ENCODE results near the gene M1AP.

M1AP gene

GRCh38 chr2:74583504-74583903, 64.6 kb downstream of the M1AP start:
- H2AK5ac ChIP-seq (ENCODE audit: low read depth, low read length), result no peak overlapping the region
- H3K14ac ChIP-seq (ENCODE audit: low read length), result no peak overlapping the region
- peak; percentile 27 for DNase-seq (ENCODE audit: low spot score)

GRCh38 chr2:74582184-74582583, 65.9 kb downstream of the M1AP start:
- H3K79me1 ChIP-seq (ENCODE audit: low read depth, low read length), result no peaks in the 10 kb centered on the region
- no peaks in the 10 kb centered on the region for H3K36me3 ChIP-seq (replicated peaks in 1 of 2; ENCODE audit: control insufficient read depth in 2 of 2, insufficient read depth in 2 of 2, low read length in 2 of 2)
- H2AFZ ChIP-seq (ENCODE audit: low read length), result no peak overlapping the region
- H3K23ac ChIP-seq (ENCODE audit: low read depth, low read length, poor library complexity), result no peak overlapping the region
- H2BK120ac ChIP-seq (ENCODE audit: low read depth, low read length), result no peak overlapping the region
- no peak overlapping the region for H3K27ac ChIP-seq (replicated peaks; ENCODE audit: low read length)
- H3K4ac ChIP-seq (ENCODE audit: low read length), result no peak overlapping the region
- WGBS, 2 donors (ENCODE audit: extremely low coverage in 2 of 2, insufficient read length in 2 of 2, insufficient replicate concordance in 1 of 2), result no CpG with 5 or more reads among the region's 2 CpGs
- no peak overlapping the region for H2BK15ac ChIP-seq (ENCODE audit: low read length)
- peaks cover 3 to 4% of the 10 kb centered on the region in 2 donors for H3K4me1 ChIP-seq (ENCODE audit: control insufficient read depth in 2 of 2, insufficient read depth in 1 of 2, low read depth in 1 of 2, low read length in 2 of 2)
- H4K91ac ChIP-seq (ENCODE audit: low read depth, low read length, poor library complexity), result no peak overlapping the region
- no peak overlapping the region for H4K8ac ChIP-seq (ENCODE audit: low read depth, low read length)
- no peak overlapping the region for H2BK5ac ChIP-seq (ENCODE audit: low read length)
- no peak overlapping the region for H3K18ac ChIP-seq (ENCODE audit: low read length)
- no peak overlapping the region for H2AK5ac ChIP-seq (ENCODE audit: low read depth, low read length)
- H3K4me2 ChIP-seq (ENCODE audit: insufficient read depth, low read length, poor library complexity, severe bottlenecking), result no peak overlapping the region
- H3K14ac ChIP-seq (ENCODE audit: low read length), result no peak overlapping the region
- H3K27me3 ChIP-seq (ENCODE audit: control insufficient read depth in 3 of 3, insufficient read depth in 3 of 3, low read depth in 1 of 3, low read length in 3 of 3), result peaks cover 0 to 28% (median 0%) of the 10 kb centered on the region in 3 experiments
- H3K9ac ChIP-seq (ENCODE audit: low read depth, low read length, poor library complexity), result no peak overlapping the region
- H3K9me3 ChIP-seq (replicated peaks in 1 of 2; ENCODE audit: control insufficient read depth in 2 of 2, insufficient read depth in 1 of 2, low read depth in 1 of 2, low read length in 2 of 2), result no peaks in the 10 kb centered on the region
- H2BK12ac ChIP-seq (ENCODE audit: low read length), result no peak overlapping the region
- no peak for DNase-seq (ENCODE audit: low spot score)
- H3K4me3 ChIP-seq (ENCODE audit: low read length in 2 of 2), result no peak overlapping the region

More at GRCh38 chr2:74583504-74583903, 64.6 kb downstream of the M1AP start:
- H2AFZ ChIP-seq (ENCODE audit: low read length), result peak overlapping the region; percentile 52
- H3K36me3 ChIP-seq (replicated peaks in 1 of 2; ENCODE audit: control insufficient read depth in 2 of 2, insufficient read depth in 2 of 2, low read length in 2 of 2), result no peaks in the 10 kb centered on the region
- H3K27ac ChIP-seq (replicated peaks; ENCODE audit: low read length), result peak overlapping the region; percentile 63
- no peak overlapping the region for H3K4me3 ChIP-seq (ENCODE audit: low read length in 2 of 2)
- H3K18ac ChIP-seq (ENCODE audit: low read length), result no peak overlapping the region
- no peak overlapping the region for H3K4ac ChIP-seq (ENCODE audit: low read length)
- peaks cover 3 to 6% of the 10 kb centered on the region in 2 donors for H3K4me1 ChIP-seq (ENCODE audit: control insufficient read depth in 2 of 2, insufficient read depth in 1 of 2, low read depth in 1 of 2, low read length in 2 of 2)
- H3K9ac ChIP-seq (ENCODE audit: low read depth, low read length, poor library complexity), result no peak overlapping the region
- H4K8ac ChIP-seq (ENCODE audit: low read depth, low read length), result no peak overlapping the region
- H3K27me3 ChIP-seq (ENCODE audit: control insufficient read depth in 3 of 3, insufficient read depth in 3 of 3, low read depth in 1 of 3, low read length in 3 of 3), result peaks cover 0 to 26% (median 0%) of the 10 kb centered on the region in 3 experiments
- H3K9me3 ChIP-seq (replicated peaks in 1 of 2; ENCODE audit: control insufficient read depth in 2 of 2, insufficient read depth in 1 of 2, low read depth in 1 of 2, low read length in 2 of 2), result no peaks in the 10 kb centered on the region
- H2BK15ac ChIP-seq (ENCODE audit: low read length), result no peak overlapping the region
- no peak overlapping the region for H2BK12ac ChIP-seq (ENCODE audit: low read length)
- H3K4me2 ChIP-seq (ENCODE audit: insufficient read depth, low read length, poor library complexity, severe bottlenecking), result no peak overlapping the region
- no peak overlapping the region for H3K23ac ChIP-seq (ENCODE audit: low read depth, low read length, poor library complexity)
- no peak overlapping the region for H2BK5ac ChIP-seq (ENCODE audit: low read length)
- H3K79me1 ChIP-seq (ENCODE audit: low read depth, low read length), result no peaks in the 10 kb centered on the region
- no peak overlapping the region for H4K91ac ChIP-seq (ENCODE audit: low read depth, low read length, poor library complexity)
- H2BK120ac ChIP-seq (ENCODE audit: low read depth, low read length), result no peak overlapping the region

GRCh38 chr2:74581463-74581862, 66.7 kb downstream of the M1AP start:
- H2BK12ac ChIP-seq (ENCODE audit: low read length), result no peak overlapping the region
- H3K27ac ChIP-seq (replicated peaks; ENCODE audit: low read length), result no peak overlapping the region
- no peak overlapping the region for H2BK120ac ChIP-seq (ENCODE audit: low read depth, low read length)
- H2AK5ac ChIP-seq (ENCODE audit: low read depth, low read length), result no peak overlapping the region
- peaks cover 0 to 33% (median 0%) of the 10 kb centered on the region in 3 experiments for H3K27me3 ChIP-seq (ENCODE audit: control insufficient read depth in 3 of 3, insufficient read depth in 3 of 3, low read depth in 1 of 3, low read length in 3 of 3)
- H3K4me2 ChIP-seq (ENCODE audit: insufficient read depth, low read length, poor library complexity, severe bottlenecking), result no peak overlapping the region
- no peaks in the 10 kb centered on the region for H3K36me3 ChIP-seq (replicated peaks in 1 of 2; ENCODE audit: control insufficient read depth in 2 of 2, insufficient read depth in 2 of 2, low read length in 2 of 2)
- no peak overlapping the region for H3K14ac ChIP-seq (ENCODE audit: low read length)
- H3K23ac ChIP-seq (ENCODE audit: low read depth, low read length, poor library complexity), result no peak overlapping the region
- H3K79me1 ChIP-seq (ENCODE audit: low read depth, low read length), result no peaks in the 10 kb centered on the region
- H3K9me3 ChIP-seq (replicated peaks in 1 of 2; ENCODE audit: control insufficient read depth in 2 of 2, insufficient read depth in 1 of 2, low read depth in 1 of 2, low read length in 2 of 2), result no peaks in the 10 kb centered on the region
- no peak overlapping the region for H4K8ac ChIP-seq (ENCODE audit: low read depth, low read length)
- no peak overlapping the region for H2BK5ac ChIP-seq (ENCODE audit: low read length)
- no peak for DNase-seq (ENCODE audit: low spot score)
- no peak overlapping the region for H2BK15ac ChIP-seq (ENCODE audit: low read length)
- no peak overlapping the region for H4K91ac ChIP-seq (ENCODE audit: low read depth, low read length, poor library complexity)
- no peak overlapping the region for H3K4ac ChIP-seq (ENCODE audit: low read length)
- H3K4me1 ChIP-seq (ENCODE audit: control insufficient read depth in 2 of 2, insufficient read depth in 1 of 2, low read depth in 1 of 2, low read length in 2 of 2), result peaks cover 3 to 4% of the 10 kb centered on the region in 2 donors
- H2AFZ ChIP-seq (ENCODE audit: low read length), result no peak overlapping the region
- no peak overlapping the region for H3K18ac ChIP-seq (ENCODE audit: low read length)
- no peak overlapping the region for H3K9ac ChIP-seq (ENCODE audit: low read depth, low read length, poor library complexity)
- no peak overlapping the region for H3K4me3 ChIP-seq (ENCODE audit: low read length in 2 of 2)
- no CpG with 5 or more reads among the region's 3 CpGs for WGBS, 2 donors (ENCODE audit: extremely low coverage in 2 of 2, insufficient read length in 2 of 2, insufficient replicate concordance in 1 of 2)

- Histone ChIP-seq H3K79me1 (ENCODE audit: low read depth, low read length) (no peaks in the 10 kb centered on the region), H4K8ac (ENCODE audit: low read depth, low read length) (no peak overlapping the region), H3K4me1 (ENCODE audit: control insufficient read depth in 2 of 2, insufficient read depth in 1 of 2, low read depth in 1 of 2, low read length in 2 of 2) (peaks cover 0 to 3% of the 10 kb centered on the region in 2 donors), H3K14ac (ENCODE audit: low read length) (no peak overlapping the region), H3K4me2 (ENCODE audit: insufficient read depth, low read length, poor library complexity, severe bottlenecking) (no peak overlapping the region), H2BK5ac (ENCODE audit: low read length) (no peak overlapping the region), H2AFZ (ENCODE audit: low read length) (no peak overlapping the region), H3K9me3 (replicated peaks in 1 of 2; ENCODE audit: control insufficient read depth in 2 of 2, insufficient read depth in 1 of 2, low read depth in 1 of 2, low read length in 2 of 2) (no peaks in the 10 kb centered on the region), H4K91ac (ENCODE audit: low read depth, low read length, poor library complexity) (no peak overlapping the region), H3K27ac (replicated peaks; ENCODE audit: low read length) (no peak overlapping the region), H3K9ac (ENCODE audit: low read depth, low read length, poor library complexity) (no peak overlapping the region), H3K18ac (ENCODE audit: low read length) (no peak overlapping the region), H3K23ac (ENCODE audit: low read depth, low read length, poor library complexity) (no peak overlapping the region), H2AK5ac (ENCODE audit: low read depth, low read length) (no peak overlapping the region), H2BK120ac (ENCODE audit: low read depth, low read length) (no peak overlapping the region), H3K36me3 (replicated peaks in 1 of 2; ENCODE audit: control insufficient read depth in 2 of 2, insufficient read depth in 2 of 2, low read length in 2 of 2) (no peaks in the 10 kb centered on the region), H3K4me3 (ENCODE audit: low read length in 2 of 2) (no peak overlapping the region), H3K27me3 (ENCODE audit: control insufficient read depth in 3 of 3, insufficient read depth in 3 of 3, low read depth in 1 of 3, low read length in 3 of 3) (peaks cover 0 to 45% (median 0%) of the 10 kb centered on the region in 3 experiments), H2BK15ac (ENCODE audit: low read length) (no peak overlapping the region), H2BK12ac (ENCODE audit: low read length) (no peak overlapping the region), H3K4ac (ENCODE audit: low read length) (no peak overlapping the region)
- no CpG with 5 or more reads among the region's 3 CpGs for WGBS, 2 donors (ENCODE audit: extremely low coverage in 2 of 2, insufficient read length in 2 of 2, insufficient replicate concordance in 1 of 2)
- DNase-seq (ENCODE audit: low spot score), result no peak
Measured at GRCh38 chr2:74578408-74578807, 69.7 kb downstream of the M1AP start.

Measured in neuronal stem cell (in vitro differentiated cells).